Right lobe of liver (tissue), 6 donors: ENCODE results near the gene TBC1D8. TPM values are rescaled to one million over a fixed set of nuclear protein-coding genes. Genes with fewer than 3 reads are reported as not detected.

Experiments used
- ATAC-seq, 4 donors: fragments of 200-7000 bp; cut with Tn5 transposase; one replicate each; pipeline ENCODE4 v1.9.1; 2020; ENCODE audit warnings: mild to moderate bottlenecking in 4 of 4, moderate library complexity in 4 of 4
- DNase-seq, 3 donors: peaks; one replicate each; pipeline ENCODE4 v3.0.0-alpha.2; 2020
- H3K27ac ChIP-seq, 3 donors: fragments of 200-600 bp; one replicate each; pipeline ENCODE4 v1.8.0; 2022
- H3K27me3 ChIP-seq, 2 donors: fragments of 200-600 bp; one replicate each; pipeline ENCODE4 v1.8.0; 2022
- H3K36me3 ChIP-seq, 4 donors: fragments of 200-600 bp; sonication (generic) in 1 of 4; one replicate each; pipeline versions ENCODE4 v1.5.1 to v1.8.0; 2017 to 2022; ENCODE audit warnings: control low read depth in 1 of 4
- H3K4me1 ChIP-seq, 4 donors: fragments of 200-600 bp; sonication (generic) in 1 of 4; one replicate each; pipeline versions ENCODE4 v1.5.1 to v1.8.0; 2017 to 2022; ENCODE audit warnings: control low read depth in 1 of 4
- H3K4me3 ChIP-seq, 3 donors: fragments of 200-600 bp; one replicate each; pipeline ENCODE4 v1.8.0; 2022
- H3K9me3 ChIP-seq, 4 donors: fragments of 200-600 bp; sonication (generic) in 1 of 4; one replicate each; pipeline versions ENCODE4 v1.5.1 to v1.8.0; 2017 to 2022; ENCODE audit warnings: control low read depth in 1 of 4
- CTCF ChIP-seq, 4 donors: fragments of 200-600 bp in 3 of 4; fragments of 450-650 bp in 1 of 4; IDR thresholded peaks; one replicate each; pipeline versions ENCODE4 v1.5.1 to v1.8.0; 2016 to 2022; ENCODE audit warnings: antibody characterized with exemption in 4 of 4, mild to moderate bottlenecking in 2 of 4
- POLR2A ChIP-seq: fragments of 450-650 bp; IDR thresholded peaks from one replicate; pipeline ENCODE4 v1.6.1; 2017; ENCODE audit warnings: antibody characterized with exemption, mild to moderate bottlenecking
- WGBS: methylation state at CpG from one replicate; pipeline ENCODE4 v1.1.6; 2018; ENCODE audit warnings: low coverage, low lambda C conversion rate; ENCODE audit not compliant: insufficient coverage; ENCODE audit errors: missing lambda C conversion rate; 5-methylcytosine and 5-hydroxymethylcytosine counted together
- intact Hi-C, 2 donors: fragments of 100-400 bp; cut with DNase I; formaldehyde crosslinking; loops; one replicate each; pipeline versions ENCODE4 v1.11.2 to v1.14.1; 2022
- total RNA-seq, 6 experiments: library from RNA; depleted of rRNA in 2 of 6; stranded (reverse); fragments of >200 nt in 2 of 6; fragmentation: NEBNext Ultra II Directional in 3 of 6; extraction: Animal tissue kit (Norgen Biotek cat#: 25700) in 3 of 6; gene quantifications; one replicate each; pipeline versions ENCODE4 v1.1.0 to v1.2.4, GENCODE V29; 2016 to 2023
- donor health status: DM: no; HTN: yes; CAD: no.
- donor health status: DM: no; HTN: no; CAD: no.
- donor health status: DM: no; HTN: no; CAD: no.
- donor health status: DM: no; HTN: yes; CAD: no.
- donor health status: DM: no; HTN: yes; CAD: no.

Gene TBC1D8
- total RNA-seq, 6 experiments from 2014 or later = 17.3 to 31.2 (median 21.5) TPM

- DNase-seq (no peak), ATAC-seq (peak in 1 of 4 donors; percentile 7)
- H3K36me3 ChIP-seq = peaks cover 0 to 33% (median 2%) of the 10 kb centered on the region in 4 donors
- intact Hi-C loops = no loop called here
- TF ChIP-seq POLR2A (no peak), CTCF (IDR thresholded peaks at IDR 0.05) (no peak)
- H3K4me3 ChIP-seq = no peak overlapping the region
- H3K27ac ChIP-seq = no peak overlapping the region
- H3K27me3 ChIP-seq = no peaks in the 10 kb centered on the region
- 86% methylated on average over 10 of the region's 16 CpGs for WGBS
- H3K4me1 ChIP-seq = no peaks in the 10 kb centered on the region
- no peaks in the 10 kb centered on the region for H3K9me3 ChIP-seq
Observed at GRCh38 chr2:100978582-100979191, 172.5 kb downstream of the TBC1D8 start.

GRCh38 chr2:100977511-100977910 is 173.7 kb downstream of the TBC1D8 start:
- Histone ChIP-seq H3K4me3 (no peak overlapping the region), H3K36me3 (peaks cover 0 to 32% (median 2%) of the 10 kb centered on the region in 4 donors), H3K27me3 (no peaks in the 10 kb centered on the region), H3K4me1 (no peaks in the 10 kb centered on the region), H3K9me3 (no peaks in the 10 kb centered on the region), H3K27ac (no peak overlapping the region)
- no CpG with 5 or more reads among the region's 12 CpGs for whole genome bisulfite sequencing
- ATAC-seq (no peak), DNase-seq (no peak)
- TF ChIP-seq POLR2A (no peak), CTCF (IDR thresholded peaks at IDR 0.05) (no peak)
- intact Hi-C loops = no loop called here

GRCh38 chr2:100976645-100977391 is 174.4 kb downstream of the TBC1D8 start:
- Histone ChIP-seq H3K27me3 (no peaks in the 10 kb centered on the region), H3K27ac (no peak overlapping the region), H3K4me3 (no peak overlapping the region), H3K36me3 (peaks cover 0 to 31% (median 2%) of the 10 kb centered on the region in 4 donors), H3K9me3 (no peaks in the 10 kb centered on the region), H3K4me1 (no peaks in the 10 kb centered on the region)
- intact Hi-C loops = no loop called here
- ATAC-seq (peak in 1 of 4 donors; percentile 22), DNase-seq (no peak)
- 75% methylated on average over 14 of the region's 19 CpGs for WGBS
- TF ChIP-seq POLR2A = no peak
- TF ChIP-seq CTCF (IDR thresholded peaks at IDR 0.05) = no peak

GRCh38 chr2:100976061-100976460 is 175.1 kb downstream of the TBC1D8 start:
- WGBS = no CpG with 5 or more reads among the region's 6 CpGs
- Histone ChIP-seq H3K9me3 (no peaks in the 10 kb centered on the region), H3K27ac (no peak overlapping the region), H3K4me1 (no peaks in the 10 kb centered on the region), H3K27me3 (no peaks in the 10 kb centered on the region), H3K36me3 (peaks cover 0 to 38% (median 2%) of the 10 kb centered on the region in 4 donors), H3K4me3 (no peak overlapping the region)
- DNase-seq (no peak), ATAC-seq (no peak)
- intact Hi-C loops = no loop called here
- no peak for TF ChIP-seq CTCF (IDR thresholded peaks at IDR 0.05)
- TF ChIP-seq POLR2A = no peak
